GM18861 (cell line): ENCODE results near the gene ZNF626.
"Not testable (repeated sequence)": the region's sequence is repeated elsewhere in the genome, so short reads cannot be mapped to it uniquely, and the experiment has no call there.

Experiments used
- ATAC-seq: cut with Tn5 transposase; IDR thresholded peaks from one replicate; pipeline ENCODE4 v1.9.1; 2021; ENCODE audit not compliant: unreplicated experiment

The ZNF626 gene

DNA sequence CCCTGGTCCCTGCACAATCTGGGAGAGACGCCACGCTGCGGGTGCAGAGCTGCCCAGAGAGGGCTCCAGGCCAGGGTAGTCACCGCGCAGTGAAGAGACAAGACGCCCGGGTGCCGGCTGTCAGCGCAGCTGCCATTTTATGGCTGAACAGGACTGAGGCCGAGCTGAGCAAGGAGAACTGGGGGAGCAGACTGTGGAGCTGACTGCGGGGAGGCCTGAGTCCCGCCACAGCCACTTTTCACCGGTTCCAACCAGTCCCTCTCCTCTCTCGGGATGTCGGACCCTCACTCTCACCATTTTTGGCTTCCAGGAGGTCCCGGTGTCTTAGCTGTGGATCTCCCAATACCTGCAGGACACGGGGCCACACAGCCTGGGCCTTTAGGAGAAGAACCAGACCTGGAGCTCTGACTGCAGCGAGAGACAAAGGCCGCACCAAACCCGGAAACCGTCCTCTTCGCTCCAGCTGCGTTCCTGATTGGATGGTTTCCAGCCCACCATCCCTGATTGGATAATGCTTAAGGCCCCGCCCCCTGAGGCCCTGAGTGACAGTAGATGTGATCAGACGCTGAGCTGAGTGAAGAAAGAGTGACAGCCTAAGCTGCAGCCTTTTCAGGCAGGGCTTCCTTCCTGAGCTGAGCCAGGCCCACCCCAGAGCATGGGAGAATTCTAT, at the start of gene ZNF626:
ZNF626 (minus strand) TSS at position 422 of the 670 bp plus-strand sequence; CDS start at position 297, 125 bp downstream.
- ATAC-seq: peak; percentile 80

DNA sequence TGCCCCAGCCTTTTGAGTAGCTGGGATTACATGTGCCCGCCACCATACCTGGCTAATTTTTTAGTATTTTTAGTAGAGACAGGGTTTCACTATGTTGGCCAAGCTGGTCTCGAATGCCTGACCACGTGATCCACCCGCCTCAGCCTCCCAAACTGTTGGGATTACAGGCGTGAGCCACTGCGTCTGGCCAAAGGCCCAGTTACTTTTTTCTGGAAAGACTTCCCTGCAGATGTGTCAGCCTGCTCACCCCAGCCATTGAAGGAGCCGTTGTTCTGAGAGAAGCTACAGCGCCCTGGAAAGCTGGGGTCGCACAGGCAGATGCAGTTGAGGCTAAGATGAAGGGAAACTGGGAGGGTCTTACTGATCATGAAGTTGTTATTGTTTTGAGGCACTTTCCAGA, 7.9 kb upstream of the ZNF626 start:
- ATAC-seq: no peak

GRCh38 chr19:20667281-20667680, 5.9 kb upstream of the ZNF626 start:
- ATAC-seq: no peak

GRCh38 chr19:20664901-20665781, 3.8 kb upstream of the ZNF626 start:
- ATAC-seq: no peak

DNA sequence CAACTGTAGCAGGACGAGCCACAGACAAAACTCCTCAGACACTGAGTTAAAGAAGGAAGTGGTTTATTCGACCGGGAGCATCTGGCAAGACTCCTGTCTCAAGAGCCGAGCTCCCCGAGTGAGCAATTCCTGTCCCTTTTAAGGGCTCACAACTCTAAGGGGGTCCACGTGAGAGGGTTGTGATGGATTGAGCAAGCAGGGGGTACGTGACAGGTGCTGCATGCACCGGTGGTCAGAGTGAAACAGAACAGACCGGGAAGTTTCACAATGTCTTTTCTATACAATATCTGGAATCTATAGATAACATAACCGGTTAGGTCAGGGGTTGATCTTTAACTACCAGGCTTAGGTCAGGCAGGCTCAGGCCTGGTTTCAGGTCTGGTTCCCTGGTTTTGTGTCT, 3.1 kb upstream of the ZNF626 start:
- not testable (repeated sequence) for ATAC-seq

GRCh38 chr19:20662421-20663105, 1.2 kb upstream of the ZNF626 start:
- ATAC-seq: no peak

DNA sequence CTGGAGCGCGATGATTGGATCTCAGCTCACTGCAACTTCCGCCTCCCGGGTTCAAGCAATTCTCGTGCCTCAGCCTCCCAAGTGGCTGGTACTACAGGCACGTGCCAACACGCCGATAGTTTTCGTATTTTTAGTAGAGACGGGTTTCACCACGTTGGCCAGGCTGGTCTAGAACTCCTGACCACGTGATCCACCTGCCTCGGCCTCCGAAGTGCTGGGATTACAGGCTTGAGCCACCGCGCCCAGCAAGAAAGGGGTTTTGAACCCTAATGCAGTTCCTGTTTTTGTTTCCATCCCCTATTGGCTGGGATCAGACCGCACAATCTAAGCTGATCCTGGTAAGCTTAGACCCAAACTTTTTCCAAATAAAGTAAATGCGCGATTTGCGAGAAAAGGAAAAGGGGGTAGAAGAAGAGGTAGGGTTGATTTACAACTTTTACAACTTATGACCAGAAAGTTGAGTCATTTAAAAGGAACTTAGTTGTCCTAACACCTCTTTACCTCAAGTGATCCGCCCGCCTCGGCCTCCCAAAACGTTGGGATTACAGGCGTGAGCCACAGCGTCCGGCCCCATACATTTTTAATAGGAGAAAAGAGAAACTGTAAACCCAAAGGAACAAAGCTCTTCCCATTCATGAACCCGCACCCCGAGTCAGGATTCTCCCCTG, 764 bp downstream of the ZNF626 start:
- no peak for ATAC-seq

GRCh38 chr19:20640545-20640944, 20.8 kb downstream of the ZNF626 start:
- no peak for ATAC-seq

DNA sequence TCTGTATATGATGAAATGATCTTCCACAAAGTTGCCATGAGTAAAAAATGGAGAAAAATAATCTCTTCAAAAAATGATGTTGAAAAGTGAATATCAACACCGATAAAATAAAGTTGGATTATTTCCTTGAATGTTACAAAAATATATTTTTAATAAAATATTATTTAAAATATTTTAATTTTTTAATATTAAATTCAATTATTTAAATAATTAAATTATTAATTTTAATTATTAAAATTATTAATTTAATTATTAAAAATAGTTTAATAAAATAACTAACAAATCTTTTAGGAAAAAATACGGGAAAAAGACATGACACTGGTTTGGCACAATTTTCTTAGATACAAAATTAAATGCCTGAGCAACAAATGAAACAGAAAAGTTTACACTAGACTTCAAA, 21.3 kb downstream of the ZNF626 start:
- ATAC-seq: no peak

- ATAC-seq: not testable (repeated sequence)
These were observed 36.8 kb downstream of the ZNF626 start for GRCh38 chr19:20624560-20624959.

- ATAC-seq: no peak
These were observed 45.3 kb downstream of the ZNF626 start for GRCh38 chr19:20616071-20616470.

- ATAC-seq: not testable (repeated sequence)
These were observed 46.4 kb downstream of the ZNF626 start for GRCh38 chr19:20614971-20615370.

DNA sequence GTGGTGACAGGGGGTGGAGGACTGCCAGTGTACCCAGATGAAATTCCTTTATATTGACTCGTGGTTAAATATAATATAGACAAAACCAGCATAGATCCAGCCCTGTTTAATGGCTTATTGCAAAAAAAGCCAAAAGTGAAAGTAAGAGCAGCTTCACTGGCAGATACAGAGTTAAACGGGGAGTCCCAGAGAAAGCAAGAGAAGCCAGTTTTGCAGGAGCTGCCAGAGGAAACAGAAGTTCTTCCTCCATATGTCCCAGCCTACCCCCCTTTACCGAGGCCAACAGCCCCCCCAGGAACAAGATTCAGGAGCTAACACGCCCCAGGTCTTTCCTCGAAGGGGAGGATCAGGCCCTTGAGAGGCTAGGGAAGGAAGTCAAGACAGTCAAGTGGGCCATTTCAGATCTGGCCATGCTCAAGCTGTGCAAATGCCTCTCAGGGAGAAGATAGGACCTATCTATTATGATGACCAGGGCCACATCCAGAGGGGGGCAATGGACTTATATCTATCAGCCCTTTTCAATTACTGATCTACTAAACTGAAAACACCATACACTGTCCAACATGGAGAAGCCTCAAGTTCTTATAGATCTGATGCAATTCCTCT, 48.6 kb downstream of the ZNF626 start:
- ATAC-seq: no peak

GRCh38 chr19:20611866-20612265, 49.5 kb downstream of the ZNF626 start:
- ATAC-seq: no peak

DNA sequence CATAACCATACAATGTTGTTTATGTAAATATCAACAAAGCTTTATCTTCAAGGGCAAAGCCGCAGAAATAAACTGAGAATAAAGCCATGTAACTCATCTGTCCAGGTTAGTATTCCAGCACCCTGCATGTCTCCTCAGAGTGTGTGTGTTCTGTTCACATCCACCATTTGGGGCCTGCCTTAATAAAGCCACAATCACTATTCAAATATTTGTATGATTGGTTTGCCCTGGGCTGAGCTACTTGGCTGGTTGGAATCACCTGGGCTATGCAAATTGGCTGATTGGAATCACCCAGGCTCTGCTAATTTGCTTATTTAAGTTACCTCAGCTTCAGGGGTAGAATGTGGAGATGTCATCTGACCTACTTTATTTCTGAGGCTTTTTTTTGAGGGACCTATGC, 53.4 kb downstream of the ZNF626 start:
- ATAC-seq: no peak
